Measurements from ENCODE around the gene FPR2. TPM values are rescaled to one million over a fixed set of nuclear protein-coding genes. Genes with fewer than 3 reads are reported as not detected.

Gene FPR2
- total RNA-seq, 2 donors from 2014 or later: 0.97 TPM; not detected in 1

GRCh38 chr19:51755571-51755970 lies 5.4 kb upstream of the FPR2 start:
- TF ChIP-seq POLR2A (IDR thresholded peaks at IDR 0.05) (no peak), POLR2AphosphoS5 (IDR thresholded peaks at IDR 0.05) (no peak), CTCF (IDR thresholded peaks at IDR 0.05) (no peak)
- WGBS: 62% methylated on average over 7 of the region's 7 CpGs
- no peaks in the 10 kb centered on the region for H3K27me3 ChIP-seq (replicated peaks; ENCODE audit: insufficient read depth)
- no peak for DNase-seq (ENCODE audit: low spot score)
- H3K4me3 ChIP-seq: no peak overlapping the region
- no peaks in the 10 kb centered on the region for H3K36me3 ChIP-seq
- intact Hi-C loops (cut with DNase I): no loop called here
- H3K27ac ChIP-seq: no peak overlapping the region
- H3K4me1 ChIP-seq (replicated peaks): no peaks in the 10 kb centered on the region
- H3K9me3 ChIP-seq: no peaks in the 10 kb centered on the region

GRCh38 chr19:51761696-51762095 lies 716 bp downstream of the FPR2 start:
- TF ChIP-seq CTCF (IDR thresholded peaks at IDR 0.05): no peak
- TF ChIP-seq POLR2A (IDR thresholded peaks at IDR 0.05): no peak
- TF ChIP-seq POLR2AphosphoS5 (IDR thresholded peaks at IDR 0.05): no peak
- H3K27ac ChIP-seq: no peak overlapping the region
- no peaks in the 10 kb centered on the region for H3K9me3 ChIP-seq
- DNase-seq (ENCODE audit: low spot score): no peak
- WGBS: 87% methylated on average over 7 of the region's 7 CpGs
- no peaks in the 10 kb centered on the region for H3K4me1 ChIP-seq (replicated peaks)
- intact Hi-C loops (cut with DNase I): no loop called here
- H3K27me3 ChIP-seq (replicated peaks; ENCODE audit: insufficient read depth): no peaks in the 10 kb centered on the region
- H3K36me3 ChIP-seq: no peaks in the 10 kb centered on the region
- H3K4me3 ChIP-seq: no peak overlapping the region

- WGBS: 51% methylated on average over 5 of the region's 5 CpGs
- no peak overlapping the region for H3K4me3 ChIP-seq
- H3K36me3 ChIP-seq: no peaks in the 10 kb centered on the region
- no peaks in the 10 kb centered on the region for H3K4me1 ChIP-seq (replicated peaks)
- no peak for DNase-seq (ENCODE audit: low spot score)
- no peaks in the 10 kb centered on the region for H3K9me3 ChIP-seq
- intact Hi-C loops (cut with DNase I): no loop called here
- no peak for TF ChIP-seq POLR2A (IDR thresholded peaks at IDR 0.05)
- no peak for TF ChIP-seq POLR2AphosphoS5 (IDR thresholded peaks at IDR 0.05)
- TF ChIP-seq CTCF (IDR thresholded peaks at IDR 0.05): no peak
- H3K27me3 ChIP-seq (replicated peaks; ENCODE audit: insufficient read depth): no peaks in the 10 kb centered on the region
- no peak overlapping the region for H3K27ac ChIP-seq
These were observed 4.1 kb downstream of the FPR2 start for GRCh38 chr19:51765086-51765485.

GRCh38 chr19:51766461-51766860 lies 5.5 kb downstream of the FPR2 start:
- intact Hi-C loops (cut with DNase I): no loop called here
- TF ChIP-seq POLR2A (IDR thresholded peaks at IDR 0.05) (no peak), POLR2AphosphoS5 (IDR thresholded peaks at IDR 0.05) (no peak), CTCF (IDR thresholded peaks at IDR 0.05) (no peak)
- Histone ChIP-seq H3K4me1 (replicated peaks) (no peaks in the 10 kb centered on the region), H3K27me3 (replicated peaks; ENCODE audit: insufficient read depth) (no peaks in the 10 kb centered on the region), H3K9me3 (no peaks in the 10 kb centered on the region), H3K4me3 (no peak overlapping the region), H3K36me3 (no peaks in the 10 kb centered on the region), H3K27ac (no peak overlapping the region)
- 67% methylated on average over 5 of the region's 5 CpGs for WGBS
- no peak for DNase-seq (ENCODE audit: low spot score)

- Histone ChIP-seq H3K36me3 (no peaks in the 10 kb centered on the region), H3K4me3 (no peak overlapping the region), H3K9me3 (no peaks in the 10 kb centered on the region), H3K27me3 (replicated peaks; ENCODE audit: insufficient read depth) (no peaks in the 10 kb centered on the region), H3K27ac (no peak overlapping the region), H3K4me1 (replicated peaks) (no peaks in the 10 kb centered on the region)
- intact Hi-C loops (cut with DNase I): loop anchor here (10.0 kb wide), 2 partner anchors 107 to 297 kb away; partner anchors contain the start of gene CEACAM18
- WGBS: 48% methylated on average over 10 of the region's 10 CpGs
- no peak for TF ChIP-seq POLR2A (IDR thresholded peaks at IDR 0.05)
- no peak for TF ChIP-seq POLR2AphosphoS5 (IDR thresholded peaks at IDR 0.05)
- no peak for TF ChIP-seq CTCF (IDR thresholded peaks at IDR 0.05)
- DNase-seq (ENCODE audit: low spot score): no peak
These were observed 10.6 kb downstream of the FPR2 start for GRCh38 chr19:51771376-51772130.
